Ovary (tissue), 3 donors: ENCODE results near the gene F13A1.

ENCODE experiments used
- EP300 ChIP-seq: sonication (generic); formaldehyde crosslinking; IDR thresholded peaks from one replicate; pipeline ENCODE4 v1.6.1; 2017; ENCODE audit warnings: antibody characterized with exemption
- POLR2A ChIP-seq: fragments of 450-650 bp; IDR thresholded peaks from one replicate; pipeline ENCODE4 v1.6.1; 2017; ENCODE audit warnings: antibody characterized with exemption, mild to moderate bottlenecking, moderate library complexity
- TF ChIP-seq, protein P1 (sequence below), 3 donors: fragments of 450-650 bp in 2 of 3; fragments of 200-600 bp in 1 of 3; IDR thresholded peaks; one replicate each; pipeline versions ENCODE4 v1.5.1 to v1.8.0; 2016 to 2022; ENCODE audit warnings: antibody characterized with exemption in 3 of 3, mild to moderate bottlenecking in 1 of 3
- donor health status: DM: no; HTN: no; CAD: no.

DNA sequence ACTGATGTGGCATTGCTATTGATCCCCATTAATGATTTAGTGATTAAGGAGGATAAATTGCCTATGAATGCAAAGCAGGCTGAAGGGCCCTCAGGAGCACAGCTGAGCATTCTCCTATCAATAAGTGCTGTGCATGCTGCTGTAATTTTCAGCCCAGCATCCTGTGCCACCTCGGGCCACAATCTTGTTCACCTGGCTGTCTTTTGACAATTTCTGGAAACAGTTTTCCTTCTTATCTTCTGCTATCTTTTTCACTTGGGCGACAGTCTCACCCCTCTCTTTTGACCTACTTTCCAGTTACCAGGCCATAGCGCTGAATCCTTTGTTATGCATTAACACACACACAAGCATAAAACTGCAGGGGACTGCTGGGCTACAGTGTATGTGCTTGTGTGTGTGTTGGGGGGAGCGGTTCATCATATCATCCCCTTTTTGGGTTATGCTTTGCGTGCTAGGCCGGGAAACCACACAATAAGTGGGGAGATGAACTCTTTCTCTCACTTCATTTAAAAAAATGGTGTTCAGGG, 60.2 kb downstream of the F13A1 start:
- TF ChIP-seq POLR2A: no peak
- TF ChIP-seq, protein P1, sequence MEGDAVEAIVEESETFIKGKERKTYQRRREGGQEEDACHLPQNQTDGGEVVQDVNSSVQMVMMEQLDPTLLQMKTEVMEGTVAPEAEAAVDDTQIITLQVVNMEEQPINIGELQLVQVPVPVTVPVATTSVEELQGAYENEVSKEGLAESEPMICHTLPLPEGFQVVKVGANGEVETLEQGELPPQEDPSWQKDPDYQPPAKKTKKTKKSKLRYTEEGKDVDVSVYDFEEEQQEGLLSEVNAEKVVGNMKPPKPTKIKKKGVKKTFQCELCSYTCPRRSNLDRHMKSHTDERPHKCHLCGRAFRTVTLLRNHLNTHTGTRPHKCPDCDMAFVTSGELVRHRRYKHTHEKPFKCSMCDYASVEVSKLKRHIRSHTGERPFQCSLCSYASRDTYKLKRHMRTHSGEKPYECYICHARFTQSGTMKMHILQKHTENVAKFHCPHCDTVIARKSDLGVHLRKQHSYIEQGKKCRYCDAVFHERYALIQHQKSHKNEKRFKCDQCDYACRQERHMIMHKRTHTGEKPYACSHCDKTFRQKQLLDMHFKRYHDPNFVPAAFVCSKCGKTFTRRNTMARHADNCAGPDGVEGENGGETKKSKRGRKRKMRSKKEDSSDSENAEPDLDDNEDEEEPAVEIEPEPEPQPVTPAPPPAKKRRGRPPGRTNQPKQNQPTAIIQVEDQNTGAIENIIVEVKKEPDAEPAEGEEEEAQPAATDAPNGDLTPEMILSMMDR (IDR thresholded peaks at IDR 0.05): no peak
- no peak for TF ChIP-seq EP300
